Calu3 (cell line): ENCODE measurements around the gene SMCO1. TPM values are rescaled to one million over a fixed set of nuclear protein-coding genes. Genes with fewer than 3 reads are reported as not detected.

Experiments used
- BruUV-seq: library from RNA; stranded (reverse); fragments of 400-500 nt; replicated peaks from 2 replicates; lab custom pipeline; 2021; lab: Mats Ljungman, UMichigan
- CTCF ChIA-PET: fragments of 300-600 bp; sonication (Branson Sonifier 250); formaldehyde crosslinking; loops from one replicate; lab custom pipeline; 2022; ENCODE audit warnings: antibody characterized with exemption; lab: Charles Lee
- DNase-seq: peaks from one replicate; pipeline ENCODE4 v3.0.0; 2022
- H3K27ac Mint-ChIP-seq: one replicate; pipeline ENCODE4 v1.8.0; 2022; ENCODE audit warnings: mixed read lengths; ENCODE audit not compliant: unreplicated experiment
- H3K27me3 Mint-ChIP-seq: one replicate; pipeline ENCODE4 v1.8.0; 2022; ENCODE audit warnings: mixed read lengths; ENCODE audit not compliant: unreplicated experiment
- H3K36me3 Mint-ChIP-seq: one replicate; pipeline ENCODE4 v1.8.0; 2022; ENCODE audit warnings: mild to moderate bottlenecking, moderate library complexity, mixed read lengths; ENCODE audit not compliant: insufficient read depth, unreplicated experiment
- H3K4me1 Mint-ChIP-seq: one replicate; pipeline ENCODE4 v1.8.0; 2022; ENCODE audit warnings: mild to moderate bottlenecking, low read depth, mixed read lengths; ENCODE audit not compliant: unreplicated experiment
- H3K4me3 Mint-ChIP-seq: one replicate; pipeline ENCODE4 v1.8.0; 2022; ENCODE audit warnings: mild to moderate bottlenecking, low read depth, moderate library complexity, mixed read lengths; ENCODE audit not compliant: unreplicated experiment
- H3K9me3 Mint-ChIP-seq: one replicate; pipeline ENCODE4 v1.8.0; 2022; ENCODE audit warnings: low read depth, mixed read lengths; ENCODE audit not compliant: unreplicated experiment
- CTCF ChIP-seq: fragments of 200-600 bp; IDR thresholded peaks from one replicate; pipeline ENCODE4 v1.8.0; 2022; ENCODE audit warnings: antibody characterized with exemption; ENCODE audit not compliant: unreplicated experiment
- intact Hi-C: fragments of 100-400 bp; cut with micrococcal nuclease; formaldehyde crosslinking; loops from one replicate; pipeline ENCODE4 v1.10.0; 2022; ENCODE audit not compliant: unreplicated experiment
- total RNA-seq: library from RNA; stranded (reverse); gene quantifications from 2 replicates; pipeline ENCODE4 v1.2.3, GENCODE V29; 2022

Gene SMCO1
- total RNA-seq, 1 experiment from 2014 or later, result not detected

- peaks cover 28% of the 10 kb centered on the region for H3K36me3 Mint-ChIP-seq
- intact Hi-C loops, result no loop called here
- H3K4me1 Mint-ChIP-seq, result peaks cover 8% of the 10 kb centered on the region
Measured at GRCh38 chr3:196489747-196490146, 25.4 kb downstream of the SMCO1 start.

GRCh38 chr3:196486263-196486662 lies 28.9 kb downstream of the SMCO1 start:
- CTCF ChIA-PET, result interaction anchor here (1.5 kb wide), 1 partner anchor 36 kb away, joined by 7 read pairs; no protein-coding TSS in a partner anchor
- no peaks in the 10 kb centered on the region for H3K27me3 Mint-ChIP-seq
- no peaks in the 10 kb centered on the region for H3K9me3 Mint-ChIP-seq
- H3K4me3 Mint-ChIP-seq, result no peak overlapping the region
- H3K36me3 Mint-ChIP-seq, result peaks cover 49% of the 10 kb centered on the region
- intact Hi-C loops, result loop anchor here (2.0 kb wide), 1 partner anchor 17 kb away; the partner anchor contains the start of gene RNF168
- no TSS peak for BruUV-seq
- TF ChIP-seq CTCF, result no peak
- H3K4me1 Mint-ChIP-seq, result no peaks in the 10 kb centered on the region
- H3K27ac Mint-ChIP-seq, result no peak overlapping the region
- DNase-seq, result peak; percentile 40

More at GRCh38 chr3:196489747-196490146, 25.4 kb downstream of the SMCO1 start:
- CTCF ChIA-PET, result interaction anchor here (0.7 to 1.3 kb wide), 2 partner anchors 11 to 39 kb away, joined by 3 to 4 read pairs; no protein-coding TSS in a partner anchor
- Mint-ChIP-seq H3K27ac (no peak overlapping the region), H3K4me3 (no peak overlapping the region), H3K27me3 (no peaks in the 10 kb centered on the region), H3K9me3 (no peaks in the 10 kb centered on the region)
- BruUV-seq, result no TSS peak
- TF ChIP-seq CTCF, result no peak
- DNase-seq, result no peak

- Mint-ChIP-seq H3K4me3 (no peak overlapping the region), H3K4me1 (no peaks in the 10 kb centered on the region), H3K9me3 (no peaks in the 10 kb centered on the region), H3K27me3 (no peaks in the 10 kb centered on the region), H3K36me3 (peaks cover 54% of the 10 kb centered on the region), H3K27ac (no peak overlapping the region)
- intact Hi-C loops, result no loop called here
- no peak for TF ChIP-seq CTCF
- no TSS peak for BruUV-seq
- DNase-seq, result no peak
- CTCF ChIA-PET, result no interaction called here
Measured at GRCh38 chr3:196477678-196478077, 37.5 kb downstream of the SMCO1 start.

GRCh38 chr3:196472286-196472685 lies 42.9 kb downstream of the SMCO1 start:
- no TSS peak for BruUV-seq
- CTCF ChIA-PET, result no interaction called here
- DNase-seq, result no peak
- Mint-ChIP-seq H3K27me3 (no peaks in the 10 kb centered on the region), H3K27ac (no peak overlapping the region), H3K4me3 (no peak overlapping the region), H3K4me1 (no peaks in the 10 kb centered on the region), H3K36me3 (peaks cover 58% of the 10 kb centered on the region), H3K9me3 (no peaks in the 10 kb centered on the region)
- TF ChIP-seq CTCF, result no peak
- intact Hi-C loops, result no loop called here
